Islet precursor cell (in vitro differentiated cells): ENCODE results near the gene KCNAB1.
"Not testable (repeated sequence)": the region's sequence is repeated elsewhere in the genome, so short reads cannot be mapped to it uniquely, and the experiment has no call there.

Experiments
- DNase-seq: peaks from one replicate; pipeline ENCODE4 v3.0.0-alpha.2; 2018

KCNAB1 gene

DNA sequence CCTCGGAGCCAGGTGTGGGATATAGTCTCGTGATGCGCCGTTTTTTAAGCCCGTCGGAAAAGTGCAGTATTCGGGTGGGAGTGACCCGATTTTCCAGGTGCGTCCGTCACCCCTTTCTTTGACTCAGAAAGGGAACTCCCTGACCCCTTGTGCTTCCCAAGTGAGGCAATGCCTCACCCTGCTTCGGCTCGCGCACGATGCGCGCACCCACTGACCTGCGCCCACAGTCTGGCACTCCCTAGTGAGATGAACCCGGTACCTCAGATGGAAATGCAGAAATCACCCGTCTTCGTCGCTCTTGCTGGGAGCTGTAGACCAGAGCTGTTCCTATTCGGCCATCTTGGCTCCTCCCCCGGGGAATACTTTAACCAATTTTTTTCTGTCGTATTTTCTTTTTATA is 164.3 kb downstream of the KCNAB1 start:
- DNase-seq = not testable (repeated sequence)

DNA sequence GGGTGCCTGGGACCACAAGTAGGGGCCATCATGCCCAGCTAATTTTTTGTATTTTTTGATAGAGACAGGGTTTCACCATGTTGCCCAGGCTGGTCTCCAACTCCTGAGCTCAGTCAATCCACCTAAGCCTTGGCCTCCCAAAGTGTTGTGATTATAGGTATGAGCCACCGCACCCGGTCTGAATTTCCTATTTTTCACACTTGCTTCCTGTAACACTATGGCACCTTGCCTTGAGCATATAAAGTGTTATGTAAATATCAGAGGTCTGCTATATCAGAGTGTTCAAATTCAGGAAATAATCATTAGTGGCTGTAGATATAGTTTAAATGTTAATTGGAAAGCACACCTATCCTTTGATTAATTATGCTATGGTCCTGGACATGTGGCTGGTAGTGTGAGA is 165.2 kb downstream of the KCNAB1 start:
- no peak for DNase-seq

DNA sequence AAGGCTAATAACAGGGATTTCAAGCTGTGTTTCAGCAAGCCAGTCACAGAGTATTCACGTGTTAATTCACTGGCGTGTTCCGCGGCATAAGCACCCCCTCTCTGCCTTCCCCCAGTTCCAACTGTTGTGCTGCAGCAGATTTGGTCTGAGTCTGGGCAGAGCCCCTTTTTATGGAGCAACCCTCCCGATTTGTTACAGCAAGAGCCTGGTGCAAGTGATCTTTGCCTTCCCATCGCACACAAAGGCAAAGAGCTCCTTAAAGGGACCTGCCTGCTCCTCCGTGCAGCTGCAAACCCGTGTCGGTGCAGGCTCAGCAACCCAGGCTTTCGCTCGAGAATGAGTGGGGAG is 170.5 kb downstream of the KCNAB1 start:
- DNase-seq = no peak

DNA sequence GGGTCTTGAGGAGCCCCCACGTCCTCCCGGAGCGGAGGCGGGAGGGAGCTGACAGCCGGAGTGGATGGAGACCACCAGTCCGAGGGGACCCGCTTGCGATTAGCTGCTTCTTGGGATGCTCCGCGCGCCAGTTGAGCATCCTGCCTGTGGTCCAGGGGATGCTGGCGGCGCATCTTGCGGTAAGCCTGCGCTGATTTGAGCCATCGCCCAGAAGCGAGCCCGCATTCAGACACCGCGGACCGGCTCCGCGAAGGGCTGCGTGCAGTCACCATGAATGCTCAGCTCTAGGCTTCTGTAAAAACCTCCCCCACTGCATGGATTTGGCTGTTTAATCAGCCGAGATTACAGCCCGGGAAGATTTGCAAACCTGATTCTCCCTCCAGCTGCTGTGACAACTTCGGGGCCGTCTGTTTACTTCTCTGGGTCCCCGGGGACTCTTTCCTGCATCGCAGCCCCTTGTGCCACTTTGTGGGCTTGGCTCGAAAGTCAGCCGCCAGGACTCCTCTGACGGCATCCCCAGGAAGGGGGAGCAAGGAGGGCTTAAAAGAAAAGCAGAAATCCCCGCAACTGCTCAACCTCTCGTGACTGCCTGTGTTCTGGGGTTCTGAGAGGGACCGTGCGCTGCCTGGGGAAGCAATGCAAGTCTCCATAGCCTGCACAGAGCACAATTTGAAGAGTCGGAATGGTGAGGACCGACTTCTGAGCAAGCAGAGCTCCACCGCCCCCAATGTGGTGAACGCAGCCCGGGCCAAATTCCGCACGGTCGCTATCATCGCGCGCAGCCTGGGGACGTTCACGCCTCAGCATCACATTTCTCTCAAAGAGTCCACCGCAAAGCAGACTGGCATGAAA is 171.1 kb downstream of the KCNAB1 start:
- DNase-seq = peak; percentile 59

DNA sequence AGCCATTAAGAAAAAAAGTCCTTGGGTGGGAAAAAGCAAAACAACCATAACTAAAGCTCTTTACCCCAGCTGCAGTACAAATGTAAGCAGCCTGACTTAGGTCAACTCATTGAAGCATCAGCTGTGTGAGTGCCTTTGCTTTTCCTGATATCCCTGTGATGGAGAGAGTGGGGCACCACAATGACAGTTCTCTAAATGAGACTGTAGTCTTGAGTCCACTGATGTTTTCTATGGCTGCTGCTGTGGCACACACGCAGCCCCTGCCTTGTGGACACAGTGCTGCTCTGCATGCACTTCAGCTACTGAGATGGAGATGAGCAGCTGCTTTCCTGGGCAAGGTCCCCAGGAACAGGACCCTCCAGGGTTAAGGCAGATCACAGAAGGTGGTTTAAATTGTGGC is 173.2 kb downstream of the KCNAB1 start:
- no peak for DNase-seq

DNA sequence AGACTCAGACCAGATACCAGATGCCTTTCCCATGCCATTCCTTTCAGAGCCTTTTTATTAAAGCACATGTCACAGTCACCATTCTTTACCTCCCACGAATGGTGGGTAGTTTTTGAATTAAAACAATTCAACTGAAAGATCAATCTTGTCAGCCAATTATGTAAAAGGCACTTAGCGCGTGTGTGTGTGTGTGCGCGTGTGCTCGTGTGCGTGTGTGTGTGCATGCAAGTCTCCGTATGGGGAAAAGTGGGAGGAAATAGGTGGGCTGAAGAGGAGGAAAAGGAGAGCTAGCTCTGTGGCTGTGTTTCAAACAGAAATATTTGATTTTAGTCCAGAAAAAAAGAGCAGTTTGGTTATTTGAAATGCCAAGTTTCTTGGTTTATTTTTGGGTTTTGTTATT is 177.2 kb downstream of the KCNAB1 start:
- DNase-seq = no peak

DNA sequence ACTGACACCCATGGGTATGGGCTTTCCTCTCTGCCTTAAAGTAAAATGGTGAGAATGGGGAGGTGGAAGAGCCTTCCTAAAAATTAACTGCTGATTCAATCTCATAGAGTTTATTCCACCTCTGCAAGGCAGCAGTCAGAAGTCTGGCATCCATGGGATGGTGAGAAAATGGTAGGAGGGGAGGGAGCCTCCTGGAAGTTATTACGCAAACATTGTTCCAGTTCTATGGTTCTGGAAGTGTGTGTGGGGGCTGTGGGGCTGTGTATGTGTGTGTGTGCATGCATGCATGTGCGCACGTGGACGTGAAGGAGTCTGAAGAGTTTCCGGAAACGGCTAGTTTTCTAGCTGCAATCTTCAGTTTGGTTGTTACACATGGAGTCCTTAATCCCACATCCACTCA is 177.6 kb downstream of the KCNAB1 start:
- DNase-seq = no peak

DNA sequence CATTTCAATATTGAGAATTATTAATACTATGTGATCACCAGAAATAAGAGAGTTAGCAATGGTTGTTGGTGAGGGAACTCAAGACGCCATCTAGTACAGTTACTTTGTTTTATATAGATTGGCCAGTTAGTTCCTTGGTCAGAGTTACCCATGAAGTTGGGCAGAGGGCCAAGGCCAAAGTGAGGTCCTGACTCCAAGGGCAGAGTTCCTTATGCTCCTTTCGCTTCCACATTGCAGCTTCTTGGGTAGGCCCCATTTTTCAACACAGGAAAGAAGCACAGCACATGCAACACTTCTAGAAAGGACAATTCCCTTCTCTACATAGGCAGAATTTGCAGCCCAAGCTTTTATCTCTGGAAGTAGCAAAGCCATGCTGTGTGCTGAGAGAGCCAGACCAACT is 178.6 kb downstream of the KCNAB1 start:
- DNase-seq = no peak

DNA sequence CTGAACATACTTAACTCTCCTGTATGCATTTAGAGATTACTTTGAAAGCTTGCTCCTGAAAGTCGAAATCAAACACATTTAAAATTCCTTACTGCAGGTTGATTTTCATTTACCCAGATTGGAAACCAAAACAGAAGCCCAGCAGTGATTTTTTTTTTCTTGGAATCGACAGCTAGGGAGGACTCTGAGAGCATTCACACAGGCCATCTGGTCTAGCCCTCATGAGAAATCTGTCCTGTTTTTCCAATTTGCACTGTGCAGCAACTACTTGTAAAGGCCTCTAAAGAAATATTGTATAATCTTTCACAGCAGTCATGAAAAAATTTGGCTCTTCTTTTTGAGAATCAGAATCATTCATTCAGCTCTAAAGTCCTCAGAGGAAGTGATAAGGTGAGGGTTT is 179.2 kb downstream of the KCNAB1 start:
- no peak for DNase-seq

DNA sequence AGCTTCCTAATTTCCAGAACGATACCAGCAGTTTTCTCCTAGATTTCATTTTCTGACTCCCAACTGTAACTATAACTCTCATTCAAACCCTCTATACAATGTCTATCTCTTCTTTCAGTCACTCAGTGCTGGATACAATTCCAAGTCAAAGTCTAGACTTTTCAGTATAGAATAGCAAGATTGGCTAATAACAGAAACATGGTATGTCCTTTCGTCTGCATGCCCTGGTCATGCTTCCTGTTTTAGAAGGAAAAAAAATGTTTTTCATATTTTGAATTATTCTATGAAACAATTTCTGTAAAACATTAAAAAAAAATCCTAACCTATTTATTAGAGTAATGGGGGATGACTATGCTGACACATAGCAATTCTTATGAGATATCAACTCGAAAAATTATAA is 180.0 kb downstream of the KCNAB1 start:
- DNase-seq = no peak

DNA sequence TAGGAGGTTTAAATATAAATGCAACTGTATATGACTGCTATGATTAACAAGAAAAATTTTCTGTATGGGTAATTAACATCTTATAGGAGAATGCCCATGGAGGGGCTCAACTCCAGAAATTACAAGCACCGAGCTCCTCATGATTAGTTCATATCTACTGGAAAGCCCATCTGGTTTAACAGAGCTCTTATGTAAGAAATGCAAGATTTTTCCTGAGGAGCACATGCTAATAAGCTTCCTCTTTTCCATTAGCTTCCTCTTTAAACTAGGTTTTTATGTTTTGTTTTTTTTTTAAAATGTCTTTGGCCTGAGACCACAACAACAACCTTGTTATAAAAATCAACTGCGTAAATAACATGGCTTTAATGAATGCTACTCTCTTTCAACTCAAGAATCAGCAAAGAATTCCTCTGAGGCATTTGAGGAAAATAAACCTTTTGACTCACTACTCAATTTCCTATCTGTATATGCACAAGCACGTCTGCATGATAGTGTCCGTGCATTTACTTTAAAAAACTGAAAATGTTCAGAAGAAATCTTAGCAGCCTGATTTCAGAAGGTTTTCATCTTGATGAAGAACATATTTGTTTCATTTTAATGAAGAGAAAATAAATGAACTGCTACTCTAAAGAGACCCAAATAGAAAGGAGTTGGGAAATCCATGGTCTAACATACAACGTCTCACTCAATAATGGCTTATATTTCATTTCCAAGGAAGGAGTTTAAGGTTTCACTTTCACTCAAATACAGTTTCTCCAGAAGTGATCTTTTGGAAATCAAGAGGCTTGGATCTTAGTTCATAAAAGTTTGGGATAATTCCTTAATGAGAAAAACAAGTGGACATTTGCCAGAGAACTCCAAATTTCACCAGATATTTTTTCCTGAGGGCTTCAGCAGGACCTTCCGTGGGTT is 180.8 kb downstream of the KCNAB1 start:
- DNase-seq = no peak

DNA sequence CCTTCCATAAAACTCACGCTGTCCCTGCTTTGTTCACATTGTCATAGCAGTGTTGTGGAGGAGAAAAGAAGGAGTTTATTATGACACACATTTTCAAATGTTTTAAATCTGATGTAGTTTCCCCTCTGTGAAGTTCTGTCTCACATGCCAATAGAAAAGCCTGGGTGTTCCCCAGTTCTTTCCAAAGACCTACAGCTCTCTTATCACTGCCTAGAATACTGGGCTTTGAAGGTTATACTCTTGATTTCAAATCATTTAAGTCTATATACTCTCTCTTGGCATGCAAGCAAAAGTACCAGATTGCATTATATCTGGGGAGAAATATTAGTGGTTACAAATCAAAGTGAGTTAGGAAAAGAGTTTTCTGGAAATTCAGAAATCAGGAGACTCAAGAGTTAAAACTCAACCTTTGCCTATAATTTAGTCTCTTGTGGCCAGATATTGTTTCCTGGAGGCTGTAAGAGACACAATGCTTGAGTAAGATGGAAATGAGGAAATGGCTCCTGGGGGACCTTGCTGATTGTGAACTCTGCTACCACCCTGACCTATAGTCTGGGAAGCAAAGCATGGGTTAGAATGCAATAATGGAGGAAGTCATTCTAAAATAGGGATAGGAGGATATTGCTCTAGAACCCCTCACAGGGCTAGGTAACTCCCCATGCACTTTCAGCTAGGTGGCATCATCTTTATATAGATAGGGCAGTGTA is 182.8 kb downstream of the KCNAB1 start:
- DNase-seq = no peak

DNA sequence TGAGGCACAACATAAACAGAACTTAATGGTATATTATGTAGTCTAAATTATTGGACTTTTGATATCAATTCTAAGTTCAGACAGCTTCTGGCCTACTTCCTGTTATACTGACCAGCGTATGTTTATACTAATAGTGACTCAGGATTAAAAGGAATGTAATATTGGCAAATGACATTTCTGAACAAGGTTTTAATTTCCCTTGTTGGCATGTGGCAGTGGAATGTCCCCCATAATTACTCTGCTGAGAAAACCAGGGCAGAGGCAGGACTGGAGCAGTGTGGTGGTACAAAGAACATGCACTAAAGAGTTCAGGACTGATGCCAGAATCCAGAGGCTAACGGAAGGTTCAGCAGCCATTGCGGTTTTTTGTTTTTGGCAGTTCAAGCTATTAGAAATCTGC is 184.0 kb downstream of the KCNAB1 start:
- no peak for DNase-seq

DNA sequence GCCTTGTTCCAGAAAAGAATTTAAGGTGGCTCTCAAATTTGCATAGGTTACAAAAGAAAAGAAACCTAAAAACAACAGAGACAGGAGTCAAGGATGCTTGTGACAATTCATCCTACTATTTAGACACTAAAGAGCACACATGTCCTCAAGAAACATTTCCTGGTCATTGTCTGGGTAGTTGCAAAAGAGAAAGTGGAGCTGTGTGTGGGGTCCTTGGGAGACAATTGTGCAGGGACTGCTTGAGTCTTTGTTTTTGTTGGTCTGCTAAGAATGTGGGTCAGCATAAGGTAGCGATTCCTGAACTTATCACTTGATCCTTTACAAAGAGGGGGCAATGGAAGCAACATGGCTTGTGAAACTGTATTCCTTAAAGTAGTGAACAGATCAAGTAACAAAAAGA is 185.3 kb downstream of the KCNAB1 start:
- no peak for DNase-seq

DNA sequence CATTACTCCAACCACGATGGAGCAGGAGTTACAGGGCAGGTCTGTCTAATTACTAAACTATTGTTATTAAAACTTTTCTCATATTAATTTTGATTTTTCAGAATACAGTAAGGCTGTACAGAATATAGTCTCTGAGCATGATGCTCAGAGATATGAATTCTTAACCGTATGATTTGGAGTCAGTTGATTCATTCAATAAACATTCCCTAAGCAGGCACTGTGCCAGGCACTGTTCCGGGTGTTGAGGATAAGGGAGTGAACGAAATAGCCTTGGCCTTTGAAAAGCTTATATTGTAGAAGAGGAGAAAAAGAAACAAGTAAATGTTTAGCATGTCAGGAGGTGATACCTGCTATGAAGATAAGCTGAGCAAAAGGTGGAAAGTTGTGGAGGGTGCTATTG is 187.3 kb downstream of the KCNAB1 start:
- DNase-seq = no peak

DNA sequence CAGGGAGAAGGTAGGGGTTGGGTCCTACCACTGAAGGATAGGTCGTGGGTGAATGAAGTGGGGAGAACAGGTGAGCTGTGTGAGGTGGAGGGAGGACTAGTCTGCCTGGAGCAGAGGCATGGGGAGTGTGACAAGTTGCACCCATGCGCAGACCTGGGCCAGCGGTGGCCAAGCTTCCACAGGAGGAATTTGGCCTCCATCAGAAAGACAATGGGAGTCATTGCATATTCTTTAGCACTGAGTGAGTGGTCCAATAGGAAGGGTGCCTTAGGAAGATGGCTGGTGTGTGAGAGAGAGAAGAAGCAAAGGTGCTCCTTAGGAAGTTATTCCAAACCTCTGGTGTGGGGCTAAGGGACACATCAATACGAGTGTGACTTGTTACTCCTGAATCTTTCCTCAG is 191.1 kb downstream of the KCNAB1 start:
- DNase-seq = no peak

DNA sequence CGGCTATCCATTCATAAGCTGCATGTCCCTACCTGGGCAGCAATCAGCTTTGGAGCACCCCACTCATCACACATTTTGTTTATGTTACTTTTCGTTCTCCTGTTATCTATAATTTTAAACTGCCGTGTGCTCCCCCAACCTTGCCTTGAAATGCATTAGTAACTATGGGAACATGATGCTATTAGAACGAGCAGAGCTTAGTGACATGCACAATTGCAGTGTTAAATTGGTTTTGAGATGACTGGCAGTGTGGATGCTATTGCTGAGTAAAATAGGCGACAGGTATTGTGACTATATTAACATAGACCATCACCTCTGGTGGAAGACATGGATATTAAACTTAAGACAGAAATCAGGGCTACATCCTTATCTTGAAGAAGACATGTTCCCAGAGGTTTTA is 191.6 kb downstream of the KCNAB1 start:
- DNase-seq = no peak

DNA sequence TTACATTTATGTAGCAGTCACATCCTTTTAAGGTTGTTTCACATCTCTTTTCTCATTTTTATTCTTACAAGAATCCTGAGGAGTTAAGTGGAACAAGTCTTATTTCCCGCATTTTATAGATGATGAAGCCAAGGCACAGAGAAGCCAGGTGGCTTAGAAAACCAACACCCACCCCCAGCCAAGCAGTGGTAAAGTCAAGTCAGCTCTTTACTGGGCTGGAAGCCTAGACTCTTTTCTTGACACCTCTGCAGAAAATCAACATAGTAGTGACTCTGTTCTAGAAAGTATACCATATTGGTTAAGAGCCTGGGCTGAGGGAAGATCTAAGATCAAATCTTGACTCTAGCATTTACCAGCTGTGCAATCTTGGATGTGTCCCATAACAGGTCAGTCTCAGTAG is 195.7 kb downstream of the KCNAB1 start:
- DNase-seq = no peak

DNA sequence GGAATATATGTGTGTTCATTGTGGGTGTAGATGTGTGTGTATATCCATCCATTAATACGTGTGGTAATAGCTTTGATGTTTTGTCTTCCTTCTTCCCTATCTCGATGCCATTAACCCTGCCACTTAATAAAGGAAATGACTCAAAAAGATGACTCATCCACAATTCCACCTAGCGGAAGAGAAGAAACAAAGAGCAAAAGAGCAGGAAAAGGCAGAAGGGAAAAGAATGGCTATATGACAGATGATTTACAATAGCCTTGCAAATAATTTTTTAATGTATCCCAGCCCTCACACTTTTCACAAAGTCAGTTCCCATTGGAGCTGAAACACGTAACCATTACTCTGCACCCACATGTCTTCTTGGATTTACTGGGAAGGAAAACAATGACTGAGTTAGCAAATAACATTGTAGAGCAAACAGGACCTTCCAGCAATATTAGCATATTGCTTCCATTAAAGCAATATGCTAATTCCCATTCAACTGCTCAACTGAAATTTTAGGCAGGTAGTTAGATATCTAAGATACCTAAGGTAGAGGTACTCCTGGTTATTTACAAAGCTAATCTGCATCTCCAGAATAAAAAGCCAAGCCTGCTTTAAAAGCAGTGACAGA is 197.2 kb downstream of the KCNAB1 start:
- DNase-seq = no peak

DNA sequence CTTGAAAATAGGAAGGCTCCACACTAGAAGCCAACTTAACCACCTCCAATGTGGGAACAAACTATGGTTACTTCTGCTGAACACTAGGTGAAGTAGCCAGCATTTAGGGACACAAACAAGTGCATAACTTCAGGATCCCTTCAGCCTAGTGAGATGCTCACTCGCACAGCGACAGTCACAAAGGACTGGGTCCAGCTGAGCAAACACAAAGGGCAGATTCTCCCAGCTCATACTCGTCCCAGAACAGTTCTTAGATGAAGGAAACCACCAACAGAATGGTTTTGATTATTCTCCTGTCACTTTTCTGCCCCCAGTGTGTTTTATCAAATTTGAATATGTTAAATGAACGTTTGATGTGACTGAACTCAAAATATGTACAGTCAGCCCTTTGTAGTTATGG is 201.6 kb downstream of the KCNAB1 start:
- DNase-seq = no peak

DNA sequence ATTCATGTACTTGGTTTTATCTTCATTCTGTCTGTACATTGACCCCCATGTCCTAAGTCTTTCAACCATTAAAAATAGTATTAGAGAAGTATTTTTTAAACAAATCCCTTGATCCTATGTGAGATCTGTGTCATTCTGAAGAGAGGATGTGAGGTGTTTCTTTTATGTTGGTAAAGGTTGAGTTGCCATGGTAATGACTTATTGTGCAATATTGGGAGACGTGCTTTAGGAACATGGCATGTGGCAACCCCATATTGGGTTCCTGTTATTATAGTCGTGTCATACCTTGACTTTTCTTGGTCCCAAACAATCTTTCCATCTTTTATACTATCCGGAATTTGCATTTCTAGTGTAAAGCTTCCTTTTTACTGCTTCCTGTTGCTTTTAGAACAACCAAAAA is 203.1 kb downstream of the KCNAB1 start:
- DNase-seq = no peak

DNA sequence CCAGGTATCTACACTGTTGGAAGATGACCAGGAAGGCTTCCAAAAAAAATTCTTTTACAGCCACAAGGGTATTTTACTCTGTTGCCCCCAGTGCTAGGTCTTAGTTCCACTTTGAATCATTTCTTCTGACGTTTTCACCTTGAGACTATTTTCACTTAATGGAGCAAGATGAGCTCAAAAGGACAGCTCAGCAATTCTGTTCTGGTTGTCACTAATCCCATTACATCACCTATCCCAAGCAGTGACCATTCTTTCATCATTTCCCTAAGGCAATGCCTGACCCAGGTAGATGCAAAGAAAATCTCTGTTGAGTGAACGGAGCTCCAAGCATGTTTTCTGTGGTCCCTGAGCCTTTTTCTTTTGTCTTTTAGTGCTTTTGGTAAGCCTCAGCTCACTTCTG is 210.0 kb downstream of the KCNAB1 start:
- DNase-seq = no peak

DNA sequence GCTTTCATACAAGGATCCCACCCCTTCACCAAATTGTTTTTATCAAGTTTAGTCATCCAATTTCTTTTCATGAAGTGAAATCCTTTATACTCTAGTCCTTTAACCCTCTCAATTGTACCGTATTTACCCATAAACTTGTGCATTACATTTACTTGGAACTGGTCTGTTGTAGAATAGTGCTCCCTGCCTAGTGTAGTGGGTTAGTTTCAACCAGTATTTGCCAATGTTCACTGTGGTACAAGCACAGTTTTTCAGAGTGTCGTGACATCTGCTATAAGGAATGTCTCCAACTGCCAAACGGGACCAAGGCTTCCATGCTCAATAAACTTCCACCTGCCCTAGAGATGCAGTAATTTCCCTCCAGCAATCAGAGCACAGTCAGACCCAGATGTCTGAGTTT is 211.9 kb downstream of the KCNAB1 start:
- no peak for DNase-seq
